Midbrain (tissue), 1 donor: ENCODE measurements around the gene FGFR1OP2.
A peak's percentile ranks its signal among the peaks of the same experiment; 100 is the strongest.

Source experiments
- DNase-seq: peaks from one replicate; lab custom pipeline; 2025; lab: John Stamatoyannopoulos, UW

FGFR1OP2 gene

DNA sequence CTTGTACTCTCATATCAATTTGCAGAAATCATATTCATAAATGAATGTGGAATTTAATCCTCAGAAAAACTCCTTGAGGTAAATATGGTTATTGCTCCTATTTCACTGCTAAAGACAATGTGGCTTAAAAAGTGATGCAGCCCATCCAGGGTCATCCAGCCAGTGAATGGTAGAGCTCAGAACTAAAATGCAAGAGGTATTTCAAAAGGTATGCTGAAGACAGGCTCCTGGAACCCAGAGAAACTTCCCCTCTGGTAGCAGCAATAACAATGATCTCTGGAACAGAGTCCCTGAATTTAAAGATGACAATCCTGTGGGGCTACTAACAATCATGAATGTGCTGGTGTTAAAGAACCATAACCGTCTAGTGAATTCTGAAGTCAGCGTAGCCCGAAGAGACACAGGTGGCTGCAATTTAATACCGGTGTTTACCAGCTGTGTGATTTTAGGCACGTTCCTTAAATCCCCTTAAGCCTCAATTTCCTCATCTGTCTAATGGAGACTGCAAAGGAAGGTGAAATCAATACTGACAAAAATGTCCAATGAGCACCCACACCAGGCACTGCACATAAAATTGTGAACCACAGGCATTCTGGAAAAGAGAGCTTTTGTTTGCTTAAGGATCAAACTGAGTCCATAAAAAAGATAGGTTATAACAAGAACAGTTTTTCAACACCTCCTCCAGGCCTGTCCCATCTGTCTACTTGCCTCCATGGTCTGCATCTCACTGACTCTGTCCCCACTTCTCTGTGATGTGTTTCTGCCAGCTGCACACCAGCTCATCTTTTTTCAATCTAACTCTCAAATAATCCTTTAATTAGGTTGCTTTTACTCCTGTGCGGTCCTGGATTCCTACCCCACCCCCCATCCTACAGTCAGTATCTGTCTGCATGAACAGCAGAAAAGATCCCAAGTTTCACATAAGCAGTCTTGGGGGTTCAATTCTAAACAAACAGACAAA is 65.4 kb downstream of the FGFR1OP2 start:
- no peak for DNase-seq

DNA sequence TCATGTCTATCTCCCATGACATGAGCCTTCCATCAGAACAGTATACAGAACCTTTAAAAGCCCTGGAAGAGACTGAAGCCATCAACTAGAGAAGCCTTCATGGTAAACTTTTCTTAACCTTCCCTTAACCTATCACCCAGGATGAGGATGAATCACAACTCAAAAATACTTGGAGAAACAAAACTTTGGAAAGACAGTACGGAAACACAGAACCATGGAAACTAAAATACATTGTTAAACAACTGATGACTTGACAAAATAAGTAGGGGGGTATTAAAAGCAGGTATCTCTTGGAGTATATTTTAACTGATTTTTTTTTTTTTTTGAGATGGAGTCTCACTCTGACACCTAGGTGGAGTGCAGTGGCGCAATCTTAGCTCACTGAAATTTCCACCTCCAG is 67.2 kb downstream of the FGFR1OP2 start:
- DNase-seq = no peak

- DNase-seq = no peak
Observed at GRCh38 chr12:27006797-27007467, 68.7 kb downstream of the FGFR1OP2 start.

DNA sequence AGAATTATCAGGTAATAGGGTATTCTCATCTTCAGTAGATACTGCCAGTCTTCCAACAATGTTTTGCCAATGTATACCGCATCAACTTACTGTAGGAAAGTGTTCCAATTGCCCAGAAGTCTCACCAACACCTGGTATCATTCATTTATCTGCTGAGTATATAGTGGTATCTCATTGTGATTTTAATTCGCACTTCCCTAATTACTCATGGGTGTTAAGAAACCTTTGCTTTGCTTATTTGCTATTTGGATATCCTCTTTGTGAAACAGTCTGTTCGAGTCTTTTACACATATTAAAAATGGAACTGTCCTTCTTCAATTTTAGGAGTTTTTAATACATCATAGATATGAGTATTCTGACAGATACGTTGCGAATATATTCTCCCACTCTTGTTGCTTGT is 69.8 kb downstream of the FGFR1OP2 start:
- DNase-seq = no peak

GRCh38 chr12:27009881-27010301 is 71.6 kb downstream of the FGFR1OP2 start:
- DNase-seq = no peak

DNA sequence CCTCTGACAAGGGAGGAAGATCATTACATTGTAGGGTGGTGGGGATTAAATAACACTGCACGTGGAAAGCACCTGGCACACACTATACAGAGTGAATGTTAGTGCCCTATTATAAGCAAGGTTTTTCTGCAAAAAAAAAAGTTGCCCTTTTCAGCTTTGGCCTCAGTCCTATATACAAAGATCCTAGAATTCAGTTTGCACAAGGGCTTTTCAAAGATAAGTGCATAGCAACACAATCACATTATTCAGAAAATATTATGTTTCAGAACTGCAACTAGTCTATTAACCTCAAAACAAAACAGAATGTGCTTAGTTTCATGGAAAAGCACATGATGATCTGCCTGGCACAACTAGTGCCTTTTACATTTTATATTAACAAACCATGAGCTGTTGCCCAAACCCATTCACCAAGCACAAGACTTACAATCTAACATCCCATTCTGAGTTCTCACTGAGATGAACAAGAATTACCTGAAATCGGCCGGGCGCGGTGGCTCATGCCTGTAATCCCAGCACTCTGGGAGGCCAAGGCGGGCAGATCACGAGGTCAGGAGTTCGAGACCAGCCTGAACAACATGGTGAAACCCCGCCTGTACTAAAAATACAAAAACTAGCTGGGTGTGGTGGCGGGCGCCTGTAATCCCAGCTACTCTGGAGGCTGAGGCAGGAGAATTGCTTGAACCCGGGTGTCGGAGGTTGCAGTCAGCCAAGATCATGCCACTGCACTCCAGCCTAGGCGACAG is 74.1 kb downstream of the FGFR1OP2 start:
- no peak for DNase-seq

- no peak for DNase-seq
Observed at GRCh38 chr12:27012982-27013255, 74.6 kb downstream of the FGFR1OP2 start.

GRCh38 chr12:27013611-27014084 is 75.4 kb downstream of the FGFR1OP2 start:
- DNase-seq = peak; percentile 60

DNA sequence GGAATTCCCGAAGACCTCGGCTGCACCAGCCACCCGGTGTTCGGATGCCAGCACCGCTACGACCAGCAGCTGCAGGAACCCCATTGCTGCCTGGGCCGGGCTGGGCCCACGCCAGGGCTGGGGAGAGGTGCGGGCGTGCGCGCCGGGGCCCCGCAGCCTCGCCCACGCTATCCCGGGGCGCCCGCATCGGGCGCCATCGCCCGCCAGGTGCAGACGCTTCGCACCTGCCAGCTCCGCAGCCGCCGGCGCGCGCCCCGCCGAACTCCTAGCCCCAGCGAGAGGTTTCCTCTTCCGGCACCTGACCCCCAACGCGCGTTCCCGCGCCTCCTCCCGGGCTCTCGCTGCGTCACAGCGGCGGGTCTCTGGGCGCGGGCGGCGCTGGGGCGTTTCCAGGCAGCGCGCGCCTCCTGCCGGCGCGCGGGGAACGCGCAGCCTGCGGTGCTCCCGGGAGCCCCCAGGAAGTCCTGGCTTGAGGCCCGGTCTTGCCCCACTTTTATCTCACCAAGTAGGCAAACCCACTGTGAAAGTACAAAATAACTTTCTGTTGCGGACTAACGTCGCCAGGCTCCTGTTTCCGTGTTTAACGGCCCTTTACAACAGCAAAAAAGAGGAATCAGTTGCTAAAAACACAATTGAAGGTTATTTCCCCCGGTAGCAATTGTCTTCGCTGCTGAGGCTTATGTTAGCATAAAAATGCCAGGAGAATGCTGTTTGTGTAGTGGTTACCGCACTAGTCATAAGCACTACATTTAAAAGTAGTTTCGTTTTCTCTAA is 76.0 kb downstream of the FGFR1OP2 start, which contains the start of gene TM7SF3:
TM7SF3 (minus strand) TSS at position 300 of the 774 bp plus-strand sequence; CDS start at position 84, 216 bp downstream.
- DNase-seq = peak; percentile 89

DNA sequence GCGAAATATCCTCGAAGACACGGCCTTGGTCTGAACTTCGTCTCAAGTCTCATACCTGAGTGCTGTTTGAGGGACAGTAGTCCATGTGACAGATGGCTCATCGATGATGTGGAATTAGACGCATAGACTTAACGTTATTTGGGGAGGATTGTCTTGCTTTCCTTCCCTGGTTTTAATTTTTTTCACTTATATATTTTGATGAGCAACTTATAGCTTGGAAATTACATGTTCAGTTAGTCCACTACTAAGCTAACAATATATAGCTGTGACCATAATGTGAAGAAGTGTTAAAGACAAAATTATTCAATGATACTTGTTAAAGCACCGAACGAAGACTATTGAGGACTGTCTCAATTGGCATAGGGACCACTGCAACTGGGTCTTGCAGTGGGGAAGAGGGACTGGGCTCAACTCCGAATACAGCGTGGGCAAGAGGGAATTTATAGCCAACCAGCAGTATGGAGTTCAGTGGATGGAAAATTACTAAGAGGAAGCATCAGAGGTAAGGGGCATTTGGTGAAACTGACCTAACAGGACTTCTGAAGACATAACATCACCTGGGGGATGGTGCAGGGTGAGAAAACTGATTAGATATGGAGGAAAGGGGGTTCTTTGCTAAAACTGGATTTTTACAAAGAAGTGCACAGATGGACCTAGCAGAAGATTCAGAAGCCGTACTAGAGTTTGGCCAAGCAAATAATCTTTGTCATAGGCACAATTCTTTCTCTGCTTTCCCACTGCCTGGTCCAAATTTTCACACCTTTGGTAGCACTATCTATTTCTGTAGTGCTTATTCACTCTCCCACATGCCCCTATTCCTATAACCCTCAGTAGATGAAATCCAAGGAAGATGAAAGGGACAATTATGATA is 76.8 kb downstream of the FGFR1OP2 start:
- DNase-seq = no peak

- no peak for DNase-seq
Observed at GRCh38 chr12:27015730-27016076, 77.4 kb downstream of the FGFR1OP2 start.
